HS-27A (cell line): ENCODE data around the gene CASP7.
"Not testable (repeated sequence)": the region's sequence is repeated elsewhere in the genome, so short reads cannot be mapped to it uniquely, and the experiment has no call there.

Experiments used
- DNase-seq: peaks from one replicate; pipeline ENCODE4 v3.0.0-alpha.2; 2012; ENCODE audit warnings: low read depth, missing footprints

Gene CASP7

DNA sequence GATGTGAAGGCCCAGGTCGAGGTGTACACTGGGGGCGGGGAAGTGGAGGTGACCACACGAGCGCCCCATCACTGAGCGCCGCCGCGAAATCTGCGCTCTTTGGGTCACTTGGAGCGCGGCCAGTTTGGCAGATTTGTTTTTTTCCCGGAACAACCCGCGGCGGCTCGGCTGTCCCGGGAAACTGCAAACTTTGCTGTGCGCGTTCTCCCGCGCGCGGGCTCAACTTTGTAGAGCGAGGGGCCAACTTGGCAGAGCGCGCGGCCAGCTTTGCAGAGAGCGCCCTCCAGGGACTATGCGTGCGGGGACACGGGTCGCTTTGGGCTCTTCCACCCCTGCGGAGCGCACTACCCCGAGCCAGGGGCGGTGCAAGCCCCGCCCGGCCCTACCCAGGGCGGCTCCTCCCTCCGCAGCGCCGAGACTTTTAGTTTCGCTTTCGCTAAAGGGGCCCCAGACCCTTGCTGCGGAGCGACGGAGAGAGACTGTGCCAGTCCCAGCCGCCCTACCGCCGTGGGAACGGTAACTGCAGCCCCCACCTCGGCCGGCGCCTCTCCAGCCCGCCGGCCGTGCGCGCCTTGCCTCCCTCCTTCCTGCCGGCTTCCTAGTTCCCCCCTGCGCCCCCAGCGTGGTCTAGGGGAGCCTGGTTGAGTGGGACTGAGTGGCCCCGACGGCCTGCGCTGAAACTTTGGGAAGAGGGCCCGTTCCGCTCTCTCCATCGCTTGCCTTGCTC is at the start of gene CASP7:
CASP7 (plus strand) TSS at position 450 of the 727 bp plus-strand sequence. CDS start 17,582 bp downstream, outside the sequence.
- DNase-seq: peak; percentile 38

DNA sequence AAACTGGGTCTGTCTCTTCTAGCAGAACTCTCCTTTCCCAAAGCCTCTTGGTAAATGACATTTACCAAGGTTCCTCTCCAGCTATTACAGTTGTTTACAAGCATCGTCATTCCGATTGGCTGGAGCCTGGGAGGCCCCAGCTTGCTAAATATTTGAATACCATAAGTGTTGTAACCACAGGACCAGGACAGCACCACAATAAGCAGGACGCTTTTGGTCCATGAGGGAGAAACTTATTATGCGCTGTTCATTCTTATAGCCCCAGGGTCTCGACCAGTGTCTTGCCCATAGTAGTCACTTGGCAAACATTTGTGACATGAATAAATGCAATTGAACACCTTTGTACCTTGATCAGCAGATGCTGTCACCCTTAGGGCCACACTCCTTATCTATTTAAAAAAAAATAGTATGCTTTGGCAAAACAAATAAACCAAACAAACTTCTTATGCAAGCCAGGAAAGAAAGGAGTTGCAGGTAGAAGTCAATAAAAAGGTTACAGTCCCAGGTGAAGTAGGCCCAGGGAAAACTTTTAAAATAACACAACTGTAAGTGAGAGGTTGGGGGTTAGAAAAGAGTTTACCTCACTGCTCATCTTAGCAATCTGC is 48.7 kb upstream of the CASP7 start:
- no peak for DNase-seq

DNA sequence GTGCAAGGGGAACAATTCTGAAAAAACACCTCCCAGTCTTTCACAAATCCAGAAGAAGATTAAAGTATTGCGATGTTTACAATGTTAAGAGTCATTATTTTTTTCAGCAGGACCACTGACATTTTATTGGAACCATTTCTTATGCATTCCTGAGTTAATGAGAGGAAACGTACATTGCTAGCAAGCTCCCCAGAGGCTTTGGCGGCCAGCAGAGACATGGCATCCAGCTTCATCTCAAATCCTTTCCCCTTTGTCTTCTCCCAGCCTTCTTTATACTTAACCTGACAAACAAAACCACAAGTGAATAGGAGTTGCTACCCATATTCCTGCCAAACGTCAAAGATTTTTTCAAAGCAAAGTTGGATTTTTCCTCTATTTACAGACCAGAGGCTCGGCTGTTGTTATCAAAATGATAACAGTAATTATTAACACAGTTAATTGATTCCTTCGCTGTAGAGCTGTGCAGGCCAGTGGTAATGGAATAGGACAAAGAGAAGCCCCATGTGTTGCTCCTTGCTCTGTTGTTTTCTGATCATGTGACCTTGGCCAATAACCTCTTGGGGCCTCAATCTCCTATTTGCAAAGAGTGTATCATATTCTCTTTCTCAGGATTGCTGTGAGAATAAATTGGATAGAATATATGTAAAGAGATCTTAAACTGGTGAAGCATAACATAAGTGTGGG is 47.9 kb upstream of the CASP7 start:
- no peak for DNase-seq

DNA sequence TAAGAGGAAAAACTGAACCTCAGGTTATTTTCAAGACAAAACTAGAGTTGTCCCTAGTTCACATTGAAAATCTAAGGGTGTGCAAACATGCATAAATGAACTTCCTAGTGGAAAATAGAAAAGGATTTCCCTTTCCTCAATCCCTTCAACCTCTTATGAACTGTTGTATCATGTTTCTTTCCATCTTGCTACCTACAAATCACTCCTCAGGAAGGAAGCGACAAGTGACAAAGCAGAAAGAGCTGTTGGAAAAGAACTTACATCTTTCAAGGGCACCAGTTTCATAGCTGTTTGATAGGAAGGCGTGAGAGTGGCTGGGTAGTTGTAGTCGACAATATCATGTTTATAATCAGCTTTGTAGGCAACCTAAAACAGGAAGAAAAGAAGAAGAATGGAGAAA is 39.7 kb upstream of the CASP7 start:
- no peak for DNase-seq

DNA sequence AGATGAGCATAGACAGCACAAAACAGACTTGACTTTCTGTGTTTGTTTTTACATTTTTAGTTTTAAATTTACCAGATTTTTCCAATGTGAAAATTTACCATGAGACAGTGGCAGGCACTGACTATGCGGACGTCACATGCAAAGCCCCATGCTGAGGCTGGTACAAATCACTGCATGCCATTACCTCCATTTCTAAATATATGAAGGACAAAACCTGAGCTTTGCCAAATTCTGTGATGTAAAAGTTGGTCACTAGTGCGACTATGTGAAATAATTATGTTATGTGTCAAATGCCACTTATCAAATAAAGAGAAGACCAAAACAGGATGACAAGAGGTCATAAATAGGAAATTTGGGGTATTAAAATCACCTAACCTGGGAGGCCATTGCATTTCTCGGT is 38.0 kb upstream of the CASP7 start:
- no peak for DNase-seq

DNA sequence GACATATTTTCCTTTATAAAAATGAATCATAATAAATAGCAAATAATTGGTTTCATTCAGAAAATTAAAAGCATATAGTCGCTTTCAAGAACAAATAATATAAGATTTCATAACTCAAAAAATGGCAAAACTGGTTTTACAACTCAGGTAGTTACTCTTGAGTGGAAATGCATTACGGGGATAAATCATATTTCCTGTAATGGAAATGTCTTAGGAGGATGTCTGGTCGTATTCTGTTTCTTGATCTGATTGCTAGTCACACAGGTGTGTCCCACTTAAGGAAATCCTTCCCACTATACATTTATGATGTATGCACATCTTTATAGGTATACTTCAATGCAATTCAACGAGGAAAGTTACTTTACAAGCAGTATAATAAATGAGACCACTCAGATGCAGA is 36.5 kb upstream of the CASP7 start:
- DNase-seq: no peak

DNA sequence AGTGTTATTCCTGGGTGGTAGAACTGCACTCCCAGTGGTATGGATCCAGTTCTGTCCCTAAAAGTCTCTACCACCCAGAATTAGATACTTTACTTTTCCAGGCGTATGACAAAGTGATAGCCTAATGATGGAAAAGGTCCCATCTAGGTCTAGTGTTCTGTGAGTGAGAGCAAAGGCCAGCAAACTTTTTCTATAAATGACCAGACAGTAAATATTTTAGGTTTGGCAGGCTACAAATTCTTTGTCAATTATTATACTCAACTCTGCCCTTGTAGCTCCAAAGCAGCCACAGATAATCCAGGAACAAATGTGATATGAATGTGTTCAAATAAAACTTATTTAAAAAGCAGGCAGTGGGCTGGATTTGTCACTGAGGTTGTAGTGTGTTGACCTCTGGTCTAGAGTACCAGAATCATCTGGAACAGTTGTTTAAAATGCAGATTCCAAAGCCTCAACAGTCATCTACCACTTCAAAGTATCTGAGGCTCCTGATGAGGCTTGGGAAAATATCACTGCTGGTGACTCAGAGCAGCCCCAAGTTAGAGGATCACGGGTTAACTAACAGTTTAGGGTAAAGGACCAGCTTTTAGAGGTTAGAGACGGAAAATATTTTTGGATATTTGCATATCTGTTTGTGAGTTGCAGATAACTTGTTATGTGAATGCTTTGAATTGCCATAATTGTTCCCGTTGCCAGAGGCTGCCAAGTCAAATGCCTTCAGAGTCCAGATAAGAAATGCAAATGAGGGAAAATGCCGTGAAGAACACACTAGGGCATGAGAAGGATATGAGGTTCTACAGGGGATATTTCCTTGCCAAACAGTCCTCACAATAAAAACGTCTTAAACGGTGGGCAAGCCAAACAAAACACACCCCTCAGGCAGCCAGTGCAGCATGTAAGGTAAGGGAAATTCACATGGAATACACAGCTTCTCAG is 35.3 kb upstream of the CASP7 start:
- no peak for DNase-seq

DNA sequence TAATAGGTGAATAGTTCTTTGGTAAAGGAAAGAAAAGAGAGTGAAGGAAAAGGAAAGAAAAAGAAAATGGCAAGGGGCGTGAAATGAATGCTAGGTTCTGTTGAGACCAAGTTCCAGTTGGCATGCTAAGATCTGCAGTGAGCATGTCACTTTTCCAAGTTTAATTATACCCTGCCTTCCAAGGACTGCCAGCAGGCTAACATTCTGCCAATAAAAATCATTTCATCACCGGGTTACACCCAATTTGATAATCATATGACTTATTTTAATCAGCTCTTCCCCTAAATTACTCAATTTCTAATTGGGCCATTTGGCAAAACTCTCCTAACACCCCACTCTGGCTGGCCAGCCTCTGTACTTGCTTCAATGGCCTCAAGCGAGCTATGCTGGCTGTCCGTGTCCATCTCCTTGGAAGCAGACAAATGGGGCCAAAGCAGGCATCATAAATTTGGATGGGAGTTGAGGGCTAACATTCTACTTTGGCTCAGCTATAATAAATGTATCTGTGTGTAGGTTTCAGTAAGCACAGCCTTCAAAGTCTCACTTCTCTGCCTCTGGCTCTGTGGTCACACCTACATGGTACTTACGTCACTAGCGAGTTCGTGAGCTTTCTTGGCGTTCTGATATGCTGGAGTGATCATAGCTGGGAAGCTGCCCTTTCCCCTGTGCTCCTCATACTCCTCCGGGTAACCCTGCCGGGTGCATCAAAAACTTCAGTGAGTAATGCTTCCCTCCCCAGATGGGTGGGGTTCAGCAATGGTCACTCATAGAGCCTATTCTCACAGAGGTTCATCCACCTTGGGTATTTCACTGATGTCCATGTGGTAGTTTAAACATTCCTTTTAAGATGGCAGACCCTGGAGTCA is 33.1 kb upstream of the CASP7 start:
- DNase-seq: no peak

DNA sequence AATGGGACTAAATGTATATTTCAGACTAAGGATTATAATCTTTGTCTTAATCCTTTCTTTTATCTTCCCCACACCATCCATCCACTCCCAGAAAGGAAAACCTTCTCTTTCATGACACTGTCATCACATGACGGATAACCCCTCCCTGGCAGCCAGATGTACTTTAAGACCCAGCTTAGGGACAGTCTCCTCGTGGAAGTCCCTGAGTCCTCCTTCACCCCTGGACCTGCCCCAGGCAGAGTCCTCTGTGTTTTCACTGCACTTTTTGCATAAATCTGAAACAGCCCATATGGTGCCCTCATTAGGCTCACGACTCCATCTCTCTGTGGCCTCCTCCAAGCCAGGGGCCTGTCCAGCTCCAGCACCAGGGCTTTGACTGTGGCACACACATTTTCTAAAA is 31.9 kb upstream of the CASP7 start:
- no peak for DNase-seq

DNA sequence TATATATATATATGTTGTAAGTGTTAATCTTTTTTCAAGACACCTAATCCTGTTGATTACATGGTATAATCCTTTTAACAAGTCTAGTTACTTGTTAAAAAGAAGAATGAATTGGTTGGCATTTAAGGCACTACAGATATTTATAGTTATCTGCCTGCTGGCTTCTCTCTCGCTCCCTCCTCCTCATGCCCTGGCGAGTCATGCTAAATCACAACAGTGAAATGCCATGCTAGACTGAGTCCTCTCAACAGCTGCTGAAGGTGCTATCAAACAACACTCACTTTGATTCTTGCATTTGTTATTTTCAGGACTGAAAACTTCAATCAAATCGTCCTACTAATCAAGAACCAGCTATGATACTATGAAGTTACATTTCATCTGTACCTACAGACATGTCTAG is 31.2 kb upstream of the CASP7 start:
- DNase-seq: no peak

DNA sequence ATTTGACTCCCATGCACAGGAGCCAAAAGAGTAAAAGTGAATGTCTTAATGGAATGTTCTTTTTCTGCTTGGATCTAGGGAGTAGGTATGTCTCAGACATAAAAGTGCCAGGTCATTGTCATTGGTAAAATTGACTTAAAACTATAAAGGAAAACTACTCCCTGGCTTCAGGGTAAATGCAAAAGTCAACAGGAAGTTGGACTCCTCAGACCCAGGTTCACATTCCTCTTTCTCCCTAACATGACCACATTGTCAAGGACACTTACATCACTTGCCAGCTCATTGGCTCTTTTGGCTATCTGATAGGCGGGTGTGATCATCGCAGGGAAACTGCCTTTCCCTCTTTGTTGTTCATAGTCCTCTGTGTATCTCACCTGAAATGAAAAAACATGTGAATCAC is 29.5 kb upstream of the CASP7 start:
- DNase-seq: no peak

DNA sequence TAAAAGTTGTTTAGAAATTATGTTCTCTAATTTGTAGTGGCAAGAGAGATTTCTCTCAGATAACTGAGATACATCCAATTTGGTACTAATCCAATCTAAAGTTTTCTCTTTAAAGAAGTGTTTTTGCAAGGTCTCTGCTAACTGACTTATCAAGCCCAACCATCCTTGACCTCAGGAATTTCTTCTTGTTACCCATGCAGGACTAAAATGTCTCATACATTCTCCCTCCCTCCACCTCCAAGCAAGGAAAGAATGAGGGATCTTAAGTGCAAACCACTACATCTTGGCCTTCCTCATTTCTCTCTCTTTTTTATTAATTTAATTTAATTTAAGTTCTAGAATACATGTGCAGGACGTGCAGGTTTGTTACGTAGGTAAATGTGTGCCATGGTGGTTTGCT is 28.7 kb upstream of the CASP7 start:
- no peak for DNase-seq

DNA sequence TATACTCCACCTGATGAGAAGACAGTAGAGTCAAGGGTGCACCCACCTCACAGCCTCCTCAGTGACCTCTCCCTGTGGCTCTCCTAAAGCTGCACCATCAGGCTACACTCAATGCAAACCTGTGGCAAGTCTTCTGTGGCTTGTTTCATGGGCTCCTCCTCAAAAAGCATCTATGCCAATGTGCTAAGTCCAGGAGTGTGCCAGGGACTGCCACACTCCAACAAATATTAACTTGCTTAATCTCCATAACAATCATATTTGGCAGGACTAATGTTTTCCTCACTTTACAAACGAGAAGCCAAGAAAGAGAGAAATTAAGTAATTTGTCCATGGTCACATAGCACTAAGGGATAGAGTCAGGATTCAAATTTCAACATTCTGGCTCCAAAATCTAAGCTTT is 27.8 kb upstream of the CASP7 start:
- DNase-seq: no peak

DNA sequence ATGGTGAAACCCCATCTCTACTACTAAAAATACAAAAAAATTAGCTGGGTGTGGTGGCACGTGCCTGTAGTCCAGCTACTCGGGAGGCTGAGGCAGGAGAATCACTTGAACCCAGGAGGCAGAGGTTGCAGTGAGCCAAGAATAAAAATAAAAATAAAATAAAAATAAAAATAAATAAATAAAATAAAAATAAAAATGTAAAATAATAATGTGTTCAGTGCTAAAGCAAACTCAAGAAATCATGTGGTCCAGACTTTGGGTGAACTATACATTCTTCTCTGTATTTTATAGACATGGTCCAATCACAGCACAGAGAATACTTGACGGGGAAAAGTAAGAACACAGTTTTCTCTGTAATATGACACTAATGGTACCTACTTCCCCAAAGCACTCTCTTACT is 27.3 kb upstream of the CASP7 start:
- not testable (repeated sequence) for DNase-seq

DNA sequence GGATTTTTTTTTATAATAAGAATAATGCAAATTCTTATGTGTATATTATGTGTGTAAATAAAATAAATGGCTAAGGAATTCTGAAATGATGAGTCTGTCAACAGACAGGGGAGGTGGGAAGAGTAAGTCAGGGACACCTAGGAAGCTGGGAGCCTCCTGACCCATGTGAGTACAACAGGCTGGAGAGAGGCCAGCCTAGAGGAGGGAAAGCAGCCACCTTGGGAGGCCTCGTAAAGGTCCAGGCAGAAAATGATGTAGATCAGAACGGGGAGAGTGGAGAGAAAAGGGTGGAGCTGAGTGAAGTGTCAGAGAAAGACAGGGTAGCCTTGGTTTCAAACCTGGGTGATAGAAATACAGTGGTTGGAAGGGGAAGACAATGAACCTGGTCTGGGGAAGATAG is 22.8 kb upstream of the CASP7 start:
- no peak for DNase-seq

DNA sequence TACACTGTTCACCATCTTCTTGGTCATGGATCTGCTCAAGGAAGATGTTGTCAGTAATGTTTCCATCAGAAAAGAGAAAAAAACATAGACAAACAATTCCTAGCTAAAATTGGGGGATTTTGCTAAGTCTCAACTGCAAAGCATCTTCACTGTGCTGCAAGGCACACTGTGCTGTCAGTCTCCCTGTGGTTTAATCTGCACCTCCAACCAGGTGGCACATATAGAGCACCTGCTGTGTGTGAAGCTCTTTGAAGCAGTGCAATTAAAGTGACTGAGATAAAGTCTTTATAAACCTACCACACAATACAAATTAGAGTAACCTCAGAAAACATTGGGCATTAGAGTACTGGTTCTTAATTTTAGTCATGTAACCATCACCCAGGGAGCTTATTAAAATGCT is 22.2 kb upstream of the CASP7 start:
- DNase-seq: no peak

DNA sequence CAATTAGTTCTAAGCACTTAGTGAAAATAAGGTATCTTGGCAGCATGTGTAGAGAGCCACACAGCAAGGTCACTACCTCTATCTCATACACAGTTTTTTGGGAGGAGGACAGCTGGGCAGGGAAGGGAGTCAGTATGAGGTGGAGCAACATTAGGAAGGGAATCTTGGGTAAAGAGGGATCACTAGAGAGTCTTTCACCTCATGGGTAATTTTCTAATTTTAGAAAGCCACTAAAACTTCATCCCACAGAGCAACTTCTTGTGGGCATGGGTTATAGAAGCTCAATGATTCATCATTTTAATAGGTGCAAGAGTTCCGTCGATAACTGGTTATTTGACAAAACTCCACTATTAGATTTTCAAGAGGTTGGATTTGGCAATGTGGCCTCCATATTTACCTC is 18.4 kb upstream of the CASP7 start:
- no peak for DNase-seq

DNA sequence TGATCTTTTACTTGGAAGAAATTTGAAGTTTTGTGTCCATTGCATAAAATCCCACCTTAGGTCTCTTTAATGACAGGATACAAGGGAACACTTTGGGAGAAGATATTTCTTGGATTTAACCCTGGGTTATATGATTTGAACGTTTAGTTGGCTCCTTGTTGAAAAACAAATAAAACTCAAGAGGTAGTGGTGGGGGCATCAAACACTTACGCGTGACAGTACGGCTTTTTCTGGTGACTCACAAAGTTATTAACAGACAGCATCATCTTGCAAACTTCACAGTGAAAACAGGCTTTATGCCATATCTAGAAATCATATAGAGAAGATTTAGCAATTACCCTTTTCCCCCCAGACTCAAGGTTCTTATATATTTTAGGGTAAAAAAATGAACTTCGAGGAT is 16.6 kb upstream of the CASP7 start:
- no peak for DNase-seq

DNA sequence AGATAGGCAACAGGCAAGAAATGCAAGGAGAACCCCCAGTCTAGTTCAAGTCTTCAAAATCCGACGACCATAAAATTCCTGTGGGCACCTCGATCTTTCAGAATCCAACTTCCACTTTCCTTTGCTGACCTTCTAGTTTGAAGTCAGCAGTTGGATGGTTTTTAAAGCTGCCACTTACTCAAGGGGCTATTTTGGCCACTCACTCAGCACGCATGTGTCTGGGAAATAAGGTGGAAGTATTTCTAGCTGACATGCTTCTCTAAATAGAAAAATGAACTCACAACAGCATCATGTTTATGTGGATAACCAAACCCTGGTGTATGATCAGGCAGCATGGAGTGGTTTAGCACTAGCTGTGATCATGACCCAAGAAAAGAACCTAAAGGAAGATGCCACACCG is 15.8 kb upstream of the CASP7 start, which contains the start of gene NRAP:
NRAP (minus strand) TSS at position 134 of the 400 bp plus-strand sequence. CDS start 159 bp downstream, outside the sequence.
- DNase-seq: no peak

DNA sequence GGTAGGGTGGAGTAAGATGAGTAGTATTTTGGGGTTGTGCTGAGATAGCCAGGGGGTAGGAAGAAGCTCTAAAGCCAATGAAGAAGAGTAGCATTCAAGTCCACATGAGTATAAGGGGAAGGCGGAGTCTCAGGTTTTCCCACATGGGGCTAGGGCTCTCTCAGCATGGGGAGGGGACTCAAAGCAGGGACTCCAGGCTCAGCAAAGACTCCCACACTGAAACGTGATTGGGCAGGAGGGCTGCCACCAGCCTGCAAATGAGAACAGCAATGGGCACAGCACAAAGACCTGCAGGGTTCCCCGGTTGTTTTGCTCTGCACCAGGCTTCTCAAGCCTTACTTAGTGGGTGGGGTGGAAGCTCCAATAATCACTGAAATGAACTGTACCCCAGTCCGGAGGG is 14.4 kb upstream of the CASP7 start:
- DNase-seq: no peak

DNA sequence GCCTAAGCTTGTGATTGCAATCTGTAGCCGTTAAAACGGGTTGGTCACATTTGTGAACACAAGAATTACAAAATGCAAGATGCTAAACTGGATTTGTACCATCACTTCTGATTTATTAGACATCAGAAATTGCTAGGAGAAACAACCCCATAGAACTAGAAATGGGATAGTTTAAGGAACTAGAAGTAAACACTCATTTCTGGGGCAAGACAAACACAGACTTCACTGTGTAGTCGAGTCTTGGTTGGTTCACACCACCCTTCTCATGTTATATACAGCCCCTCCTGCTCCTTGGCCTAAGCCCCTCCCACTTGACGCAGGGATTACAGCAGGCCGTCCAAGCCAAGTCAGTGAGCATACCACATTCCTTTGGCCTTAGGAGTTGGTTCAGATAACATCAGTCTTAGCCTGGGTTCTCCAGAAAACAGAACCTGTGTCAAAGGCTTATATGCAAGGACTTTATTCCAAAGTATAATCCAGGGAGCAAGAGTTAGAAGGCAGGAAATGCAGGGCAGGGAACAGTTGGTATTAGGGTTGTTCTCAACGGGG is 13.8 kb upstream of the CASP7 start:
- DNase-seq: peak; percentile 33
